Motor neuron (in vitro differentiated cells): ENCODE measurements around the gene DBH. TPM values are rescaled to one million over a fixed set of nuclear protein-coding genes. Genes with fewer than 3 reads are reported as not detected.
"Not testable (repeated sequence)": the region's sequence is repeated elsewhere in the genome, so short reads cannot be mapped to it uniquely, and the experiment has no call there.

Experiments
- ATAC-seq, 8 experiments: fragments of 200-7000 bp; cut with Tn5 transposase; replicated peaks in 6 of 8; 2 replicates each; pipeline ENCODE4 v1.8.0; 2021; ENCODE audit warnings: mild to moderate bottlenecking in 8 of 8, moderate library complexity in 8 of 8
- H3K27ac ChIP-seq, 2 donors: fragments of 250-450 bp; sonication (Bioruptor Pico); 2 replicates each; pipeline ENCODE4 v1.9.0; 2021; ENCODE audit warnings: antibody characterized with exemption in 2 of 2, mild to moderate bottlenecking in 2 of 2, moderate library complexity in 1 of 2
- H3K4me1 ChIP-seq, 2 donors: fragments of 250-450 bp; sonication (Bioruptor Pico); replicated peaks in 1 of 2; 2 replicates each; pipeline ENCODE4 v1.6.1; 2021; ENCODE audit warnings: antibody characterized with exemption in 2 of 2, mild to moderate bottlenecking in 2 of 2, moderate library complexity in 1 of 2
- H3K4me3 ChIP-seq, 5 donors: fragments of 250-450 bp; sonication (Bioruptor Pico); 2 replicates each; pipeline ENCODE4 v1.9.0; 2021; ENCODE audit warnings: antibody characterized with exemption in 5 of 5, mild to moderate bottlenecking in 5 of 5, moderate library complexity in 4 of 5
- WGBS, 10 experiments: fragments of 450-650 bp; shearing (Covaris generic); methylation state at CpG; one replicate each; pipeline ENCODE4 v1.0.0; 2022; 5-methylcytosine and 5-hydroxymethylcytosine counted together
- in situ Hi-C, 9 experiments: fragments of 400-800 bp; cut with MboI; loops; one replicate each; pipeline ENCODE4 v1.15.0; 2021; ENCODE audit warnings: low sequenced_read_pairs in 9 of 9, low pct_unique_long_range_greater_than_20kb in 2 of 9; ENCODE audit not compliant: unreplicated experiment in 9 of 9
- total RNA-seq, 8 experiments: library from RNA; unstranded; fragments of 300-600 nt; gene quantifications; 2 replicates each; pipeline versions ENCODE4 v1.2.3 to v1.2.4, GENCODE V29; 2022

DBH gene
- total RNA-seq, 8 experiments from 2014 or later = 0.07 to 1.7 (median 0.20) TPM

- no peak for ATAC-seq
- in situ Hi-C loops = no loop called here
- peaks cover 10 to 15% of the 10 kb centered on the region in 2 donors for H3K4me1 ChIP-seq
- H3K27ac ChIP-seq = no peak overlapping the region
- WGBS, 10 experiments = 80 to 100% (median 95%) methylated on average over 1 to 8 of the region's 17 CpGs; no CpG with 5 or more reads in 7 of the 10 experiments
- no peak overlapping the region for H3K4me3 ChIP-seq
Measured at GRCh38 chr9:133670466-133670865, 34.3 kb downstream of the DBH start.

- Histone ChIP-seq H3K4me3 (no peak overlapping the region), H3K4me1 (peaks cover 10 to 15% of the 10 kb centered on the region in 2 donors), H3K27ac (no peak overlapping the region)
- WGBS, 10 experiments = 100% methylated on average over 1 to 2 of the region's 21 CpGs; no CpG with 5 or more reads in 8 of the 10 experiments
- ATAC-seq = no peak
- in situ Hi-C loops = no loop called here
Measured at GRCh38 chr9:133671371-133671770, 35.2 kb downstream of the DBH start.

GRCh38 chr9:133672503-133673257 lies 36.5 kb downstream of the DBH start:
- no peak overlapping the region for H3K4me3 ChIP-seq
- in situ Hi-C loops = no loop called here

GRCh38 chr9:133673258-133673655 lies 37.1 kb downstream of the DBH start:
- 46 to 80% (median 75%) methylated on average over 1 to 6 of the region's 9 CpGs; no CpG with 5 or more reads in 4 of the 10 experiments for WGBS, 10 experiments
- in situ Hi-C loops = no loop called here
- no peak overlapping the region for H3K4me3 ChIP-seq
- ATAC-seq = peak in 5 of 8 experiments; percentile 80 to 88 (median 83)
- peak overlapping the region; percentile 15 to 28 for H3K27ac ChIP-seq
- H3K4me1 ChIP-seq = peaks cover 10 to 15% of the 10 kb centered on the region in 2 donors

More at GRCh38 chr9:133672503-133673257, 36.5 kb downstream of the DBH start:
- peak in 5 of 8 experiments; percentile 12 to 33 (median 28) for ATAC-seq
- Histone ChIP-seq H3K4me1 (peaks cover 10 to 15% of the 10 kb centered on the region in 2 donors), H3K27ac (peak overlapping the region; percentile 15 to 28)
- 82 to 100% (median 87%) methylated on average over 2 to 16 of the region's 31 CpGs; no CpG with 5 or more reads in 5 of the 10 experiments for WGBS, 10 experiments

- Histone ChIP-seq H3K4me1 (peaks cover 15 to 18% of the 10 kb centered on the region in 2 donors), H3K27ac (no peak overlapping the region), H3K4me3 (no peak overlapping the region)
- ATAC-seq = no peak
- WGBS, 10 experiments = 80 to 100% (median 91%) methylated on average over 1 to 9 of the region's 14 CpGs; no CpG with 5 or more reads in 2 of the 10 experiments
- in situ Hi-C loops = no loop called here
Measured at GRCh38 chr9:133674091-133674490, 37.9 kb downstream of the DBH start.

- H3K4me3 ChIP-seq, H3K27ac ChIP-seq, in situ Hi-C loops, ATAC-seq: not testable (repeated sequence)
- WGBS, 10 experiments = 44 to 100% (median 100%) methylated on average over 1 to 3 of the region's 3 CpGs; no CpG with 5 or more reads in 3 of the 10 experiments
- H3K4me1 ChIP-seq = peaks cover 19 to 23% of the 10 kb centered on the region in 2 donors
Measured at GRCh38 chr9:133675796-133676195, 39.6 kb downstream of the DBH start.

GRCh38 chr9:133676450-133676849 lies 40.3 kb downstream of the DBH start:
- ATAC-seq = no peak
- Histone ChIP-seq H3K4me3 (no peak overlapping the region), H3K4me1 (peaks cover 19 to 23% of the 10 kb centered on the region in 2 donors), H3K27ac (no peak overlapping the region)
- in situ Hi-C loops = no loop called here
- WGBS, 10 experiments = 37 to 100% (median 94%) methylated on average over 1 to 9 of the region's 10 CpGs

GRCh38 chr9:133677126-133678010 lies 41.2 kb downstream of the DBH start:
- Histone ChIP-seq H3K27ac (no peak overlapping the region), H3K4me3 (no peak overlapping the region), H3K4me1 (peaks cover 19 to 23% of the 10 kb centered on the region in 2 donors)
- in situ Hi-C loops = no loop called here
- ATAC-seq = no peak
- 54 to 100% (median 88%) methylated on average over 3 to 10 of the region's 17 CpGs; no CpG with 5 or more reads in 5 of the 10 experiments for WGBS, 10 experiments

- in situ Hi-C loops = no loop called here
- Histone ChIP-seq H3K4me3 (no peak overlapping the region), H3K4me1 (peaks cover 19 to 26% of the 10 kb centered on the region in 2 donors), H3K27ac (peak overlapping the region in 1 of 2 donors; percentile 53)
- peak in 5 of 8 experiments; percentile 6 to 62 (median 12) for ATAC-seq
- WGBS, 10 experiments = 55 to 88% (median 82%) methylated on average over 2 to 8 of the region's 15 CpGs; no CpG with 5 or more reads in 3 of the 10 experiments
Measured at GRCh38 chr9:133679056-133679455, 42.9 kb downstream of the DBH start.

GRCh38 chr9:133679466-133680061 lies 43.4 kb downstream of the DBH start:
- H3K4me3 ChIP-seq = no peak overlapping the region

GRCh38 chr9:133680250-133680975 lies 44.2 kb downstream of the DBH start:
- Histone ChIP-seq H3K4me3 (no peak overlapping the region), H3K4me1 (peaks cover 21 to 34% of the 10 kb centered on the region in 2 donors), H3K27ac (no peak overlapping the region)
- in situ Hi-C loops = no loop called here
- 84 to 100% (median 95%) methylated on average over 1 to 9 of the region's 21 CpGs; no CpG with 5 or more reads in 6 of the 10 experiments for WGBS, 10 experiments
- no peak for ATAC-seq

More at GRCh38 chr9:133679466-133680061, 43.4 kb downstream of the DBH start:
- Histone ChIP-seq H3K4me1 (peaks cover 23 to 29% of the 10 kb centered on the region in 2 donors), H3K27ac (peak overlapping the region in 1 of 2 donors; percentile 53)
- ATAC-seq = peak in 3 of 8 experiments; percentile 8 to 17 (median 9)
- in situ Hi-C loops = no loop called here
- 13 to 90% (median 50%) methylated on average over 2 to 10 of the region's 35 CpGs; no CpG with 5 or more reads in 1 of the 10 experiments for WGBS, 10 experiments
